ENCODE results near the gene RASSF1.

DNA sequence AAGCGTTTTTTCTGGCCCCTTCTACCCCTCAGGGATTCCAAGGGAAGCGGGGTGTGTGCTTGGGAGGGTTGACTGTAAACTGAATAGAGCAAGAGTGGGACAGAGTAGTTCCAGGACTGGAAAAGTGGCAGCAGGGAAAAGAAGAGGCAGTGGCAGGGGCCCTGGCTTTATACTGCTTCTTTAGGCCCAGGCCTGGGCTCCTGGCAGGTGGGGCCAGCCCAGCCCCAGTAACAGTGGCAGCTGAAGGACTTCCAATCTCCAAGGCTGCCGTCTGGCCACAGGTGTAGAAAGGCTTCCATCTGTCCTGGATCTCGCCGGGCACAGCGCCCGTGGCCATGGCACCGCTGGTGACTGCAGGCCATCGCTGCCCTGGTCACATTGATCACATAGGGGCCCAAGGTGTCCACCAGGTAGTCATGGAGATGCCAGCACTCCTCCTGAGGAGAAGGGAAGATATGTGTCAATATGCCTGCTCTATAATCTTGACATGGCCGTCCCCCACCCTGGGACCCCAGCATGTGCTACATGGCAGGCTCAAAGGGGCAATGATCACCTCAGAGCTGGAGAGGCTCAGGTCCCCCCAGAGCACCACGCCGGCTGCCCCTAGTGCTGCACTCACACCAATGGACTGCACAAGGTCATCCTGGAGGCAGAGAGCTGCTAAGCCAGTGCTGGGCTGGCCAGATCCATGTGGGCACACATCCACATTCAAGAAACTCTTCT, 47.4 kb downstream of the RASSF1 start:
- TF ChIP-seq, protein P1, sequence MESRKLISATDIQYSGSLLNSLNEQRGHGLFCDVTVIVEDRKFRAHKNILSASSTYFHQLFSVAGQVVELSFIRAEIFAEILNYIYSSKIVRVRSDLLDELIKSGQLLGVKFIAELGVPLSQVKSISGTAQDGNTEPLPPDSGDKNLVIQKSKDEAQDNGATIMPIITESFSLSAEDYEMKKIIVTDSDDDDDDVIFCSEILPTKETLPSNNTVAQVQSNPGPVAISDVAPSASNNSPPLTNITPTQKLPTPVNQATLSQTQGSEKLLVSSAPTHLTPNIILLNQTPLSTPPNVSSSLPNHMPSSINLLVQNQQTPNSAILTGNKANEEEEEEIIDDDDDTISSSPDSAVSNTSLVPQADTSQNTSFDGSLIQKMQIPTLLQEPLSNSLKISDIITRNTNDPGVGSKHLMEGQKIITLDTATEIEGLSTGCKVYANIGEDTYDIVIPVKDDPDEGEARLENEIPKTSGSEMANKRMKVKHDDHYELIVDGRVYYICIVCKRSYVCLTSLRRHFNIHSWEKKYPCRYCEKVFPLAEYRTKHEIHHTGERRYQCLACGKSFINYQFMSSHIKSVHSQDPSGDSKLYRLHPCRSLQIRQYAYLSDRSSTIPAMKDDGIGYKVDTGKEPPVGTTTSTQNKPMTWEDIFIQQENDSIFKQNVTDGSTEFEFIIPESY (IDR thresholded peaks at IDR 0.05; ENCODE audit: extremely low read depth, insufficient replicate concordance, low read length) = no peak
- TF ChIP-seq, protein P2, sequence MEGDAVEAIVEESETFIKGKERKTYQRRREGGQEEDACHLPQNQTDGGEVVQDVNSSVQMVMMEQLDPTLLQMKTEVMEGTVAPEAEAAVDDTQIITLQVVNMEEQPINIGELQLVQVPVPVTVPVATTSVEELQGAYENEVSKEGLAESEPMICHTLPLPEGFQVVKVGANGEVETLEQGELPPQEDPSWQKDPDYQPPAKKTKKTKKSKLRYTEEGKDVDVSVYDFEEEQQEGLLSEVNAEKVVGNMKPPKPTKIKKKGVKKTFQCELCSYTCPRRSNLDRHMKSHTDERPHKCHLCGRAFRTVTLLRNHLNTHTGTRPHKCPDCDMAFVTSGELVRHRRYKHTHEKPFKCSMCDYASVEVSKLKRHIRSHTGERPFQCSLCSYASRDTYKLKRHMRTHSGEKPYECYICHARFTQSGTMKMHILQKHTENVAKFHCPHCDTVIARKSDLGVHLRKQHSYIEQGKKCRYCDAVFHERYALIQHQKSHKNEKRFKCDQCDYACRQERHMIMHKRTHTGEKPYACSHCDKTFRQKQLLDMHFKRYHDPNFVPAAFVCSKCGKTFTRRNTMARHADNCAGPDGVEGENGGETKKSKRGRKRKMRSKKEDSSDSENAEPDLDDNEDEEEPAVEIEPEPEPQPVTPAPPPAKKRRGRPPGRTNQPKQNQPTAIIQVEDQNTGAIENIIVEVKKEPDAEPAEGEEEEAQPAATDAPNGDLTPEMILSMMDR (IDR thresholded peaks at IDR 0.05 in 2 of 3, conservative IDR thresholded peaks at IDR 0.05 in 1 of 3; ENCODE audit: borderline replicate concordance in 1 of 3, insufficient read depth in 1 of 3, low read depth in 2 of 3, low read length in 2 of 3) = no peak
- TF ChIP-seq POLR2AphosphoS5 (IDR thresholded peaks at IDR 0.05; ENCODE audit: low read depth, low read length) = no peak
